Mesodermal cell (in vitro differentiated cells): ENCODE data around the gene KLF11.

Source experiments
- H3K27ac ChIP-seq: 2 replicates; pipeline ENCODE4 v1.7.0; 2013; ENCODE audit warnings: mild to moderate bottlenecking, low read depth, low read length, moderate library complexity; ENCODE audit not compliant: severe bottlenecking
- H3K36me3 ChIP-seq: 2 replicates; pipeline ENCODE4 v1.7.1; 2013; ENCODE audit warnings: mild to moderate bottlenecking, low read length, moderate library complexity; ENCODE audit not compliant: control insufficient read depth, insufficient read depth
- H3K4me1 ChIP-seq: one replicate; pipeline ENCODE4 v1.7.1; 2013; ENCODE audit warnings: mild to moderate bottlenecking, low read length; ENCODE audit not compliant: insufficient read depth, control insufficient read depth, poor library complexity, severe bottlenecking
- H3K4me3 ChIP-seq: 2 replicates; pipeline ENCODE4 v1.7.0; 2013; ENCODE audit warnings: low read length, control low read depth, mild to moderate bottlenecking; ENCODE audit not compliant: insufficient read depth, poor library complexity, severe bottlenecking; ENCODE audit errors: extremely low read depth
- H3K9me3 ChIP-seq: 2 replicates; pipeline ENCODE4 v1.7.1; 2013; ENCODE audit warnings: mild to moderate bottlenecking, low read length, moderate library complexity; ENCODE audit not compliant: control insufficient read depth
- WGBS, 2 experiments: methylation state at CpG; one replicate each; pipeline ENCODE4 v1.1.5; 2013; ENCODE audit warnings: missing lambda C conversion rate in 2 of 2; ENCODE audit not compliant: insufficient coverage in 2 of 2; 5-methylcytosine and 5-hydroxymethylcytosine counted together

Gene KLF11

GRCh38 chr2:10071176-10071575 lies 27.8 kb downstream of the KLF11 start:
- 96 to 97% methylated on average over 16 of the region's 16 CpGs for WGBS, 2 experiments
- H3K4me1 ChIP-seq = no peaks in the 10 kb centered on the region
- no peaks in the 10 kb centered on the region for H3K9me3 ChIP-seq
- H3K4me3 ChIP-seq = no peak overlapping the region
- no peak overlapping the region for H3K27ac ChIP-seq
- H3K36me3 ChIP-seq = no peaks in the 10 kb centered on the region

GRCh38 chr2:10071595-10071994 lies 28.2 kb downstream of the KLF11 start:
- Histone ChIP-seq H3K9me3 (no peaks in the 10 kb centered on the region), H3K27ac (no peak overlapping the region), H3K4me3 (no peak overlapping the region), H3K36me3 (no peaks in the 10 kb centered on the region), H3K4me1 (no peaks in the 10 kb centered on the region)
- 88 to 100% methylated on average over 2 to 5 of the region's 7 CpGs for WGBS, 2 experiments

DNA sequence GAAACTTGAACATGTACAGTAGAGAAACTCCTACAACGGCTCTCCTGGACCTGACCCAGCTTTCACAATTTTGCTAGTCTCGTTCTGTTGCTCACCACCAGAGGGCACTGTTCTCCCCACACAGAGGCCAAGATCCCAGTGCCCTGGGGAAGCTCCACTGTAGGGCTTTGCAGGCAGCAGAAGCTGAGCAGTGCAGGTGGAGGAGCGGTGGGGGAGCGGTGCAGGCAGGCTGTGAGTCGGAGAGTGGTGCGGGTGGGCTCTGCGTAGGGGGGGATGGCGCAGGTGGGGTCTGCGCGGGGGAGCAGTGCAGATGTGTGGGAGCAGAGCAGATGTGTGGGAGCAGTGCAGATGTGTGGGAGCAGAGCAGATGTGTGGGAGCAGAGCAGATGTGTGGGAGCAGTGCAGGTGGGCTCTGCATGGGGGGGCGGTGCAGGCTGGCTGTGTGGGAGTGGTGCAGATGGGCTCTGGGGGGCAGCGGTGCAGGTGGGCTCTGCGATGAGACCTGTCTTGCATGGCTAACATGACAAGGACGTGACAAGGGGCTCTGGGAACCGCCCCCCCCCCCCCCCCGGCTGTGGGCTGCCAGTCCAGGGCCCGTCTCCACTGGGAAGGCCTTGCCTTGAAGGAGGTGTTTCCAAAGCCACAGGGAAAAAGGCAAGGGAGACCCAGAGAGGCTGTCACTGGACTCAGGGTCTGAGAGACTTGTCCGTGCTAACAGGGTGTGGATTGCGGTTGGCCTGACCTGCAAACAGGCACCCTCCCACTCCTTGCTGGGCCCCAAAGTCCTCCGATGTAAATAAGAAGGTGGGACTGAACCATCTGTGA lies 29.5 kb downstream of the KLF11 start:
- WGBS, 2 experiments = 36 to 62% methylated on average over 9 to 14 of the region's 20 CpGs

GRCh38 chr2:10073706-10074105 lies 30.4 kb downstream of the KLF11 start:
- H3K36me3 ChIP-seq = no peaks in the 10 kb centered on the region
- WGBS, 2 experiments = 67 to 70% methylated on average over 6 to 8 of the region's 8 CpGs
- no peaks in the 10 kb centered on the region for H3K9me3 ChIP-seq
- no peaks in the 10 kb centered on the region for H3K4me1 ChIP-seq
- no peak overlapping the region for H3K4me3 ChIP-seq
- H3K27ac ChIP-seq = no peak overlapping the region

More for the DNA sequence above, 29.5 kb downstream of the KLF11 start:
- no peaks in the 10 kb centered on the region for H3K36me3 ChIP-seq
- H3K9me3 ChIP-seq = no peaks in the 10 kb centered on the region
- H3K4me1 ChIP-seq = no peaks in the 10 kb centered on the region
- H3K27ac ChIP-seq = no peak overlapping the region
- no peak overlapping the region for H3K4me3 ChIP-seq

DNA sequence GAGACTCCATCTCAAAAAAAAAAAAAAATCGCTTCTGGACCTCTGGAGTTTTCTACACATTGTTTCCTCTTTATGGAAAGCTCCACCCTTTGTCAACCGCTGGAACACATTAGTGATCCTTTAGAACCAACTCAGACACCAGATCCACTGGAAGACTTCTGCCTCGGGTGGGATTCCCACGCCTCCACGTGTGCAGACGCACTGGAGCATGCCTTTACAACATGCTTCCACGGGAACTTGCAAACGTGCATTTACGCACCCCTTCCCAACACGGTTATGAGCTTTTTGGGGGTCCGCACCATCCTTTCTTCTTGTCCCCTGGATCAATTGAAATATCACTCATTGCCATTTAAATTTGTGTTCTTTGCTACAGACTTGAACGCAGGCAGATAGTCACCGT lies 31.8 kb downstream of the KLF11 start:
- H3K4me1 ChIP-seq = no peaks in the 10 kb centered on the region
- 83 to 84% methylated on average over 13 of the region's 13 CpGs for WGBS, 2 experiments
- no peak overlapping the region for H3K4me3 ChIP-seq
- H3K27ac ChIP-seq = no peak overlapping the region
- H3K36me3 ChIP-seq = no peaks in the 10 kb centered on the region
- no peaks in the 10 kb centered on the region for H3K9me3 ChIP-seq

DNA sequence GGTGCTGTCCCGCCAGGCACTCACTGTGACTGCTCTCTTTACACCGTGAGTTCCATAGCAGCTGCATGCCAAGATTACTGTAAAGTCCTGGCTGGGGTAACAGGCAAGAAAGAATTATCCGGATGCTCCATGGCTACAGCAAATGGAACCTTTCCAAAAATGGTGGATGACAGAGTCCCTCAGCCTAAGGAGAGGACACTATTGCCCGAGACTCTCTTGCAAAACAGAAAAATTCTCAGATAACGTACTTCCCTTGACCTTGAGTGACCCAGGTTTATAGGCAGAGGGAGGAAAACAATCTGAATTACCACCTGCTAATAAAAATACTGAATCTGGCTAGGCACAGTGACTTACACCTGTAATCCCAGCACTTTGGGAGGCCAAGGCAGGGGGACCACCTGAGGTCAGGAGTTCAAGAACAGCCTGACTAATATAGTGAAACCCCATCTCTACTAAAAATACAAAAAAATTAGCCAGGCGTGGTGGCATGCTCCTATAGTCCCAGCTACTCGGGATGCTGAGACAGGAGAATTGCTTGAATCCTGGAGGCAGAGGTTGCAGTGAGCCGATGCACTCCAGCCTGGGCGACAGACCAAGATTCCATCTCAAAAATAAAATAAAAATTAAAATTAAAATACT lies 32.3 kb downstream of the KLF11 start:
- WGBS, 2 experiments = 84 to 94% methylated on average over 4 to 7 of the region's 9 CpGs
- Histone ChIP-seq H3K36me3 (no peaks in the 10 kb centered on the region), H3K27ac (no peak overlapping the region), H3K4me1 (no peaks in the 10 kb centered on the region), H3K4me3 (no peak overlapping the region), H3K9me3 (no peaks in the 10 kb centered on the region)

GRCh38 chr2:10076511-10076910 lies 33.2 kb downstream of the KLF11 start:
- WGBS, 2 experiments = 86 to 92% methylated on average over 11 to 13 of the region's 13 CpGs
- Histone ChIP-seq H3K4me3 (no peak overlapping the region), H3K27ac (no peak overlapping the region), H3K36me3 (no peaks in the 10 kb centered on the region), H3K9me3 (no peaks in the 10 kb centered on the region), H3K4me1 (peaks cover 4% of the 10 kb centered on the region)

DNA sequence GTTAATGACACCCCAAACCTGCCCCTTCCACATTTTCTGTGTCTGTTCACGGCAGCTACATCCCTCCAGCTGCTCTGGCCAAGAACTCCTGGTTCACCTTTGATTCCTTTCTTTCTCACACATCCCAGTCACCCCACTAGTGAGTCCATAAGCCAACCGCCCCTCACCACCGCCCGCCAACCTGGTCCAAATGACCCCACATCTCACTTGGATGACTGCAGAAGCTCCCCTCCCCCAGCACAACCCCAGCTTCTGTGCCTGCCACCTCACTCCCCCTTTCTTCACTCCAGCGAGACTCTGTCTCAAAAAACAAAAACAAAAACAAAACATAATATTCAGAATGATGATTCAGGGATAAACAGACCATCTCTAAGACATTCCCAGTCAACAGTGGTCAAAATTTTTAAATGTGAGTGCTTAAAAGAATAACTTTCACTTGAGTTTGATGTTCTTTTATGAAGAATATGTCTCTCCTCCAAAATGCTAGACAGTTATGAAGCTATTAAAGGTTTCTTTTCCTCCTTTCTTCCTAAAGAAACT lies 33.7 kb downstream of the KLF11 start:
- H3K36me3 ChIP-seq = no peaks in the 10 kb centered on the region
- 92 to 98% methylated on average over 3 to 4 of the region's 5 CpGs for WGBS, 2 experiments
- no peak overlapping the region for H3K4me3 ChIP-seq
- peaks cover 4% of the 10 kb centered on the region for H3K4me1 ChIP-seq
- H3K9me3 ChIP-seq = no peaks in the 10 kb centered on the region
- H3K27ac ChIP-seq = no peak overlapping the region

- Histone ChIP-seq H3K9me3 (no peaks in the 10 kb centered on the region), H3K27ac (no peak overlapping the region), H3K36me3 (no peaks in the 10 kb centered on the region), H3K4me1 (peaks cover 4% of the 10 kb centered on the region), H3K4me3 (no peak overlapping the region)
- WGBS, 2 experiments = 96 to 98% methylated on average over 4 to 6 of the region's 7 CpGs
These were observed 34.7 kb downstream of the KLF11 start for GRCh38 chr2:10078001-10078400.

DNA sequence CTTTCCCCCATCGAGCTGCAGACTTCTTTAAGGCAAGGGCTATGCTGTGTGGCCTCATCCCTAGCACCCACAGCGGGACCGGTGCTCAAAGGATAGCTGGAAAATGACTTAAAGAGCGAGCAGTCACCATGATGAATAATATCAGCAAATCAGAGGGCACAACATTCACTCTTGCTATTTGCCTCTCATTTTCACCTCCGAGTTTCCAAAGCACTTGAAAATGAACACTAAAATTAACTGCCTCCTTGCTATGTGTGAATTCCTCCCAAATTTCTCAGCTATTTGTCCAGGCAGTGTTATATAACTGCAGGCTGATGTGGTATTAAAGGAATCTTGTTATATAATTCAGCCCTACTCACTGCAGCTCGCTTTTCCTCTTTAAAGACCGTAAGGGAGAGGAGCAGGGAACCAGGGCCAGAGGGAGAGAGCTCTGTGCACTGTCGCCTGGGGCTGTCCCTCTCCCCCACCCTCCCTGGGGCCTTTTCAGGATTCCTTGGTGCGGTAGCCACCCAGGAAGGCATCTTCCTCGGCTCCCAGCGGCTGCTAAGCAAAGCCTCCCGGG lies 35.4 kb downstream of the KLF11 start:
- H3K27ac ChIP-seq = no peak overlapping the region
- H3K36me3 ChIP-seq = no peaks in the 10 kb centered on the region
- WGBS, 2 experiments = 37 to 46% methylated on average over 7 to 9 of the region's 12 CpGs
- peak overlapping the region; percentile 39 for H3K4me3 ChIP-seq
- peaks cover 4% of the 10 kb centered on the region for H3K4me1 ChIP-seq
- H3K9me3 ChIP-seq = no peaks in the 10 kb centered on the region
